ENCODE measurements around the gene ST6GALNAC3.

Gene ST6GALNAC3

GRCh38 chr1:76075877-76076276 lies 1.3 kb downstream of the ST6GALNAC3 start:
- H3K9me3 ChIP-seq (ENCODE audit: severe bottlenecking) = no peaks in the 10 kb centered on the region
- ATAC-seq (ENCODE audit: low read depth) (no peak), DNase-seq (ENCODE audit: low spot score) (no peak)
- H3K36me3 ChIP-seq (ENCODE audit: low read depth) = no peaks in the 10 kb centered on the region
- TF ChIP-seq CTCF (IDR thresholded peaks at IDR 0.05; ENCODE audit: poor library complexity, severe bottlenecking) = no peak
- no peak overlapping the region for H3K27ac ChIP-seq (ENCODE audit: poor library complexity, severe bottlenecking)
- no peaks in the 10 kb centered on the region for H3K27me3 ChIP-seq (ENCODE audit: insufficient read depth, poor library complexity, severe bottlenecking)
- H3K4me3 ChIP-seq (ENCODE audit: severe bottlenecking) = no peak overlapping the region
- H3K4me1 ChIP-seq (ENCODE audit: insufficient read depth, poor library complexity, severe bottlenecking) = peaks cover 2% of the 10 kb centered on the region

- ATAC-seq (ENCODE audit: low read depth) = no peak
- no peak for DNase-seq (ENCODE audit: low spot score)
- no peaks in the 10 kb centered on the region for H3K4me1 ChIP-seq (ENCODE audit: insufficient read depth, poor library complexity, severe bottlenecking)
- H3K4me3 ChIP-seq (ENCODE audit: severe bottlenecking) = no peak overlapping the region
- H3K27me3 ChIP-seq (ENCODE audit: insufficient read depth, poor library complexity, severe bottlenecking) = no peaks in the 10 kb centered on the region
- no peak for TF ChIP-seq CTCF (IDR thresholded peaks at IDR 0.05; ENCODE audit: poor library complexity, severe bottlenecking)
- H3K27ac ChIP-seq (ENCODE audit: poor library complexity, severe bottlenecking) = no peak overlapping the region
- H3K36me3 ChIP-seq (ENCODE audit: low read depth) = no peaks in the 10 kb centered on the region
- no peaks in the 10 kb centered on the region for H3K9me3 ChIP-seq (ENCODE audit: severe bottlenecking)
These were observed 5.1 kb downstream of the ST6GALNAC3 start for GRCh38 chr1:76079475-76080227.

GRCh38 chr1:76080552-76081079 lies 6.1 kb downstream of the ST6GALNAC3 start:
- H3K9me3 ChIP-seq (ENCODE audit: severe bottlenecking) = no peaks in the 10 kb centered on the region
- H3K36me3 ChIP-seq (ENCODE audit: low read depth) = no peaks in the 10 kb centered on the region
- ATAC-seq (ENCODE audit: low read depth) (no peak), DNase-seq (ENCODE audit: low spot score) (no peak)
- H3K4me1 ChIP-seq (ENCODE audit: insufficient read depth, poor library complexity, severe bottlenecking) = no peaks in the 10 kb centered on the region
- H3K27ac ChIP-seq (ENCODE audit: poor library complexity, severe bottlenecking) = no peak overlapping the region
- no peaks in the 10 kb centered on the region for H3K27me3 ChIP-seq (ENCODE audit: insufficient read depth, poor library complexity, severe bottlenecking)
- H3K4me3 ChIP-seq (ENCODE audit: severe bottlenecking) = no peak overlapping the region
- TF ChIP-seq CTCF (IDR thresholded peaks at IDR 0.05; ENCODE audit: poor library complexity, severe bottlenecking) = no peak

GRCh38 chr1:76082062-76082461 lies 7.5 kb downstream of the ST6GALNAC3 start:
- no peak for TF ChIP-seq CTCF (IDR thresholded peaks at IDR 0.05; ENCODE audit: poor library complexity, severe bottlenecking)
- H3K36me3 ChIP-seq (ENCODE audit: low read depth) = no peaks in the 10 kb centered on the region
- ATAC-seq (ENCODE audit: low read depth) (no peak), DNase-seq (ENCODE audit: low spot score) (no peak)
- no peak overlapping the region for H3K4me3 ChIP-seq (ENCODE audit: severe bottlenecking)
- H3K27me3 ChIP-seq (ENCODE audit: insufficient read depth, poor library complexity, severe bottlenecking) = no peaks in the 10 kb centered on the region
- no peaks in the 10 kb centered on the region for H3K4me1 ChIP-seq (ENCODE audit: insufficient read depth, poor library complexity, severe bottlenecking)
- no peak overlapping the region for H3K27ac ChIP-seq (ENCODE audit: poor library complexity, severe bottlenecking)
- no peaks in the 10 kb centered on the region for H3K9me3 ChIP-seq (ENCODE audit: severe bottlenecking)

GRCh38 chr1:76083189-76083588 lies 8.6 kb downstream of the ST6GALNAC3 start:
- DNase-seq (ENCODE audit: low spot score) (no peak), ATAC-seq (ENCODE audit: low read depth) (no peak)
- no peak overlapping the region for H3K4me3 ChIP-seq (ENCODE audit: severe bottlenecking)
- no peaks in the 10 kb centered on the region for H3K27me3 ChIP-seq (ENCODE audit: insufficient read depth, poor library complexity, severe bottlenecking)
- no peaks in the 10 kb centered on the region for H3K36me3 ChIP-seq (ENCODE audit: low read depth)
- H3K27ac ChIP-seq (ENCODE audit: poor library complexity, severe bottlenecking) = no peak overlapping the region
- TF ChIP-seq CTCF (IDR thresholded peaks at IDR 0.05; ENCODE audit: poor library complexity, severe bottlenecking) = no peak
- no peaks in the 10 kb centered on the region for H3K9me3 ChIP-seq (ENCODE audit: severe bottlenecking)
- H3K4me1 ChIP-seq (ENCODE audit: insufficient read depth, poor library complexity, severe bottlenecking) = no peaks in the 10 kb centered on the region
